ENCODE results near the gene RPS6KA1.

The RPS6KA1 gene

DNA sequence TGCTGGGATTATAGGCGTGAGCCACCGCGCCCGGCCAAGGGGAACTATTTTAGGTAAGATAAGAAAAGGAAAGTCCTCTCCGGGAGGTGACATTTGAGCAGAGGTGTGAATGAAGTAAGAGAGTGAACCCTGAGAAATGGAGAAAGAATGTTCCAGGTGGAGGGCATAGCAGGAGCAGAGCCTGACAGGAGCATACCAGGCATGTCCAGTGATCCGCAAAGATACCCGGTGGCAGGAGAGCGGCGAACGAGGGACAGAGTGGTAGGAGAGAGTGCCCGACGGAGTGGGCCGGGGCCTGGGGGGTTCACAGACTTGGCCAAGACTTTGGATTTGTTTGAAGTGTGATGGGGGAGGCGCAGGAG, 7.9 kb upstream of the RPS6KA1 start:
- no peak for TF ChIP-seq ZNF274 (IDR thresholded peaks at IDR 0.05; ENCODE audit: low read depth, low read length)
- no peak overlapping the region for H3K4me3 ChIP-seq (ENCODE audit: low read length)

GRCh38 chr1:26522073-26522472, 7.5 kb upstream of the RPS6KA1 start:
- TF ChIP-seq ZNF274 (IDR thresholded peaks at IDR 0.05; ENCODE audit: low read depth, low read length): no peak
- no peak overlapping the region for H3K4me3 ChIP-seq (ENCODE audit: low read length)

- TF ChIP-seq ZNF274 (IDR thresholded peaks at IDR 0.05; ENCODE audit: low read depth, low read length): no peak
- no peak overlapping the region for H3K4me3 ChIP-seq (ENCODE audit: low read length)
Observed at GRCh38 chr1:26524181-26524580, 5.4 kb upstream of the RPS6KA1 start.

DNA sequence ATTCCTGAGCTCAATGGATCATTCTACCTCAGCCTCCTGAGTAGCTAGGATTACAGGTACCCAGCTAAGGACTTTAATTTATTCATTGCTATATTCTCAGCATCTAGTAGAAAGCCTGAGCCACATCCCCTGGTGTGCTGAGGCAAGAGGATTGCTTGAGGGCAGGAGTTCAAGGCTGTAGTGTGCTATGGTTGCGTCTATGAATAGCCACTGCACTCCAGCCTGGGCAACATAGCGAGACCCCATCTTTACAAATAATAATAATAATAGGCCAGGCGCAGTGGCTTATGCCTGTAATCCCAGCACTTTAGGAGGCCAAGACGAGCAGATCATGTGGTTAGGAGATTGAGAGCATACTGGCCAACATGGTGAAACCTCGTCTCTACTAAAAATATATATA, 3.3 kb upstream of the RPS6KA1 start:
- no peak overlapping the region for H3K4me3 ChIP-seq (ENCODE audit: low read length)
- TF ChIP-seq ZNF274 (IDR thresholded peaks at IDR 0.05; ENCODE audit: low read depth, low read length): no peak

DNA sequence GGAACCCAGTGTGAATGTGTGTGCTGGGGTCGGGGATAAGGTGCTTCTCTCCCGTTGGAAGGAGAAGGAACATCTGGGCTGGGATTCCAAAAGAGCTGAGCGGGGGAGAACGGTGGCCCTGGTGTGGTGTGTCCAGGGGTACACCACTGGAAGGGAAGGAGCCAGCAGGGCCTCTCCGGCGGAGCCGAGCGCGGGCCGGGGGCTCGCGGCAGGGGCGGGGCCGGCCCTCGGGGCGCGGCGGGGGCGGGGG, 231 bp upstream of the RPS6KA1 start:
- TF ChIP-seq ZNF274 (IDR thresholded peaks at IDR 0.05; ENCODE audit: low read depth, low read length): no peak
- H3K4me3 ChIP-seq (ENCODE audit: low read length): peak overlapping the region; percentile 49; the same call in 1 of the 2 replicates

DNA sequence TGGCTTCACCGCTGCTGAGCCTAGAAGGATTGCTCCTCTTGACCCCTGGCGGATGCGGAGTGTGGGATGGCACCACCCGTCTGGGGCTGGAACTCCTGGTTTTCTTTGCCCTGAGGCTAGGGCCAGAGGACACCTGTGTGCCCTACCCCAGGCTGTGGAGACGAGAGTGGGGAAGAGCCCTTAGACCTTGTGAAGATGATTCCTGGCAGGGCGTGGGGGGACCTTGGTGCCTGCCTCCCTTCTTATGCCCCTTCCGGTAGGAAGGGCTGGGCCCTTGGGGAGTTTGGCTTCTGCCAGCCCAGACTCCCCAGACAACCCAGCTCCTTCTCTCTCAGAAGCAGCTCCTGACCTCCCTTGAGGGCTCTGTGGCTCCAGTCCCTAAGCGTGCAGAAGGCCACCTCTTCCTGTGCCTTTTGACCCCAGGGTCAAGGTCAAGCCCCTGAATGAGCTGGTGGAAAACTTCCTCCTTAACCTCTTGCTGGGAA, 891 bp downstream of the RPS6KA1 start:
- H3K4me3 ChIP-seq (ENCODE audit: low read length): peak overlapping the region; percentile 68; the same call in 1 of the 2 replicates
- no peak for TF ChIP-seq ZNF274 (IDR thresholded peaks at IDR 0.05; ENCODE audit: low read depth, low read length)

- H3K4me3 ChIP-seq (ENCODE audit: low read length): peak overlapping the region; percentile 68; the same call in 1 of the 2 replicates
- no peak for TF ChIP-seq ZNF274 (IDR thresholded peaks at IDR 0.05; ENCODE audit: low read depth, low read length)
Observed at GRCh38 chr1:26530895-26531598, 1.5 kb downstream of the RPS6KA1 start.

DNA sequence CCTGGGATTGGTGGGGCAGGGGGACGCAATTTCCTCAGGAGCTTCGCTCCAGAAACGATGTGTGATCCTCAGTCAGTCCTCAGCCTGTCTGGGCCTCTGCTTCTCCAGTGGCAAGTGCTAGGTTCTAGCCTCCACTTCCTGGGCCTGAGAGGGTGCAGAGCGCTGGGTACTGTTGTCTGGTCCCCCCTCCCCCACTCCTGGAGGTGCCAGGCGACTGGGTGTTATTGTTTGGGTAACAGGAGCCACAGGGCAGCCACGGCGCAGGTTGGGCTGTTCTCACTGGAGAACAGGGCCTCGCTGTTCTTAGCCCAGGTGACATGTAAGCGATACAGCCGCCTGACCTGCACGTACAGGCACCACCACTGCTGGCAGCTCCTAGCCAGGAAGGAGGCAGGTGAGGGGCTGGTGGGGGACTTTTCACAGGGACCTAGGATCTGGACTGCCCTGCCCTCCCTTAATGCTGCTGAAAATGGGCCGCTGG, 2.1 kb downstream of the RPS6KA1 start:
- H3K4me3 ChIP-seq (ENCODE audit: low read length): no peak overlapping the region
- no peak for TF ChIP-seq ZNF274 (IDR thresholded peaks at IDR 0.05; ENCODE audit: low read depth, low read length)

DNA sequence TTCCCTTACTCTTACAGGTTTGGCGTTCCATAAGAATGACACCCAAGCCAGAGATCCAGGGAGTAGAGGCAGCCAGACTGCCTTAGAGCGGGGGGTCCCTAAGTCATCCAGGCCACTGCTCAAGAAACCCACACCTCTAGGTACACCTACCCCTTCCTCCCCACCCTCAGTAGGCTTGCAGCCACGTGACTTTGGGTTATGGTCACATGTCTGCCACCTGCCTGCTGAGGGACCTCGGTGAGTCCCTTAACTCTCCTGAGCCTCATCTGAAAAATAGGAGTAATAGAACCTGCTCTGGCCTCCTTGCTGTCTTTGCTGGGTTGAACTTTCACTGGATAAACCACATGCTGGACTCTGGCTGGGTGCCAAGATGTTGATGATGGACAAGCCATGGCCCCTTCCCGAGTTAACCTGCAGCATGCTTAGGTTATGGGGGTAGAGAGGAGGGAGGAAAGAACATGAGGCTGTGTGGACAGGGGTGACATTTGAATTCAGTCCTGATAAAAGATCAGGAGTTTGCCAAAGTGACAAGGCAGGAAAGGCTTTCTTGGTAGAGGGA, 4.5 kb downstream of the RPS6KA1 start:
- no peak for TF ChIP-seq ZNF274 (IDR thresholded peaks at IDR 0.05; ENCODE audit: low read depth, low read length)
- no peak overlapping the region for H3K4me3 ChIP-seq (ENCODE audit: low read length)

GRCh38 chr1:26535201-26535600, 5.6 kb downstream of the RPS6KA1 start:
- no peak overlapping the region for H3K4me3 ChIP-seq (ENCODE audit: low read length)
- no peak for TF ChIP-seq ZNF274 (IDR thresholded peaks at IDR 0.05; ENCODE audit: low read depth, low read length)

GRCh38 chr1:26536081-26536480, 6.5 kb downstream of the RPS6KA1 start:
- TF ChIP-seq ZNF274 (IDR thresholded peaks at IDR 0.05; ENCODE audit: low read depth, low read length): no peak
- no peak overlapping the region for H3K4me3 ChIP-seq (ENCODE audit: low read length)

- no peak for TF ChIP-seq ZNF274 (IDR thresholded peaks at IDR 0.05; ENCODE audit: low read depth, low read length)
- H3K4me3 ChIP-seq (ENCODE audit: low read length): no peak overlapping the region
Observed at GRCh38 chr1:26536521-26536920, 7.0 kb downstream of the RPS6KA1 start.

DNA sequence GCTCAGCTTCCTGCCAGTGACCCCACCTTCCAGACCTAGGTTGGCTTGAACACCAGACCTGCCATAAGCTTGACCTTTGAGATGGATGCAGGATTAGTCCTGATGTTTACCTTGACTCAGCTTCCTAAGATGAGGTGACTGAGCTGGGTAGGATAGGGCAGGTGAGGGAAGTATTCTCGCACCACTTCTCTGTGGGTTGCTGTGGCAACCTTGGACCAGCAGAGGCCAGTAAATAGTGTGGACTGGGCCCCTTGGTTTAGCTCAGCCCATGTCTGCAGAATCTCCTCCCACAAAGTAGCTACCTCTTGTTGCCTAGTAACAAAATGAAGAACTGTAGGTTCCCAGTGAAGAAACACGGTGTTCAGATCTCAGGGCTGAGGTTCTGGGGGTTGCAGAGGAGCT, 8.4 kb downstream of the RPS6KA1 start:
- no peak overlapping the region for H3K4me3 ChIP-seq (ENCODE audit: low read length)
- TF ChIP-seq ZNF274 (IDR thresholded peaks at IDR 0.05; ENCODE audit: low read depth, low read length): no peak

DNA sequence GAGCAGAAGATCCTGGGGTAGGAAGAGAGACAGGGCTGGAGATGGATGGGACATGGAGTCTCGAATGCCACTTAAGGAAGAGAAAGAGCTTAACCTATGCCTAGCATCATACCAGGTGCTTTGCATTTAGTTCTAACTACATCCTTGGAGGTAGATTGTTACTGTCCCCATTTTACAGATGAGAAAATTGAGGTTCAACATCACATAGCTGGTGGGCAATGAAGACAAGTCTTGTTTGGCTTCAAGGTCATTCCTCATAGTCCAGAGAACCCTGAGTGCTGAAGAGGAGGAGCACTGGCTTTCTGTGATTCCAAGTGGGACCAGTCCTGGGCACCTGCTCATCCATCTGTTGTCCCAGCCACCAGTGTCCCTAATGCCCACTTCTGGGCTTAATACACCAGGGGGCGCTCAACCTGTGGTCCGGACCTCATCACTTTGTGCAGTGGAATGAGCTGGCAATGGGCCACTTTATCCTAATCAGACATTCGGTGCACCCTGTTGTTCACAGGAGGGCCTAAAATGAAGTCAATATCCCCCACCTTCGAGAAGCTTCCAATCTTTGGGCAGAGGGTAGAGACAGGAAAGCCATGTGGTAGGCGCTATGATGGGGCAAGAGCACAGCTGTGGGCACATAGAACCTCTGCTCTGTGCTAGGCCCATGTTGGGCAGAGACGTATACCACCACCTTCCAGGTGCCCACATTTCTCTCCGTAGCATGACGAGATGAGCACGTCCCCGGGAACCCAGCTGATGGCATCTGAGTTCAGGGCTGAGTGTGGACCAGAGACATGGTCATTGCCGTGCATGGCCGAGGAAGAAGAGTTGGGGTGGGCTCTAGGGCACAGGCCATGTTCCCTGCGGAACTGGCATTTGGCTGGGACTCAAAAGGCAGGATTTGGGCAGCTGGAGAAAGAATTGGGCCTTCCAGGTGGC, 9.2 kb downstream of the RPS6KA1 start:
- no peak for TF ChIP-seq ZNF274 (IDR thresholded peaks at IDR 0.05; ENCODE audit: low read depth, low read length)
- no peak overlapping the region for H3K4me3 ChIP-seq (ENCODE audit: low read length)

- no peak for TF ChIP-seq ZNF274 (IDR thresholded peaks at IDR 0.05; ENCODE audit: low read depth, low read length)
- no peak overlapping the region for H3K4me3 ChIP-seq (ENCODE audit: low read length)
Observed at GRCh38 chr1:26539722-26540121, 10.2 kb downstream of the RPS6KA1 start.

All from GM08714 (cell line).